22Rv1 (cell line): ENCODE measurements around the gene KRTAP1-5.

Experiments used
- CTCF ChIP-seq: fragments of 450-650 bp; IDR thresholded peaks from 2 replicates; pipeline ENCODE4 v1.5.1; 2017; ENCODE audit warnings: mild to moderate bottlenecking
- ZFX ChIP-seq: fragments of 450-650 bp; IDR thresholded peaks from 2 replicates; pipeline ENCODE4 v1.6.1; 2017; ENCODE audit warnings: antibody characterized with exemption, borderline replicate concordance

- no peak for TF ChIP-seq CTCF
- TF ChIP-seq ZFX = no peak
Observed at GRCh38 chr17:40984226-40984625, 42.8 kb downstream of the KRTAP1-5 start, which contains the start of gene KRT40.
